Activated CD4-positive, alpha-beta T cell treated with anti-CD3 and anti-CD28 coated beads, Interleukin-10, Interleukin-2, amounts not matched to agents 100 ng/mL and 50 ng/mL, durations not matched to agents 16 hours and 8 hours (primary cell): ENCODE measurements around the gene LIN9.
"Not testable (repeated sequence)": the region's sequence is repeated elsewhere in the genome, so short reads cannot be mapped to it uniquely, and the experiment has no call there.

Experiments used
- DNase-seq: peaks from one replicate; pipeline ENCODE4 v3.0.0-alpha.2; 2020

Gene LIN9

DNA sequence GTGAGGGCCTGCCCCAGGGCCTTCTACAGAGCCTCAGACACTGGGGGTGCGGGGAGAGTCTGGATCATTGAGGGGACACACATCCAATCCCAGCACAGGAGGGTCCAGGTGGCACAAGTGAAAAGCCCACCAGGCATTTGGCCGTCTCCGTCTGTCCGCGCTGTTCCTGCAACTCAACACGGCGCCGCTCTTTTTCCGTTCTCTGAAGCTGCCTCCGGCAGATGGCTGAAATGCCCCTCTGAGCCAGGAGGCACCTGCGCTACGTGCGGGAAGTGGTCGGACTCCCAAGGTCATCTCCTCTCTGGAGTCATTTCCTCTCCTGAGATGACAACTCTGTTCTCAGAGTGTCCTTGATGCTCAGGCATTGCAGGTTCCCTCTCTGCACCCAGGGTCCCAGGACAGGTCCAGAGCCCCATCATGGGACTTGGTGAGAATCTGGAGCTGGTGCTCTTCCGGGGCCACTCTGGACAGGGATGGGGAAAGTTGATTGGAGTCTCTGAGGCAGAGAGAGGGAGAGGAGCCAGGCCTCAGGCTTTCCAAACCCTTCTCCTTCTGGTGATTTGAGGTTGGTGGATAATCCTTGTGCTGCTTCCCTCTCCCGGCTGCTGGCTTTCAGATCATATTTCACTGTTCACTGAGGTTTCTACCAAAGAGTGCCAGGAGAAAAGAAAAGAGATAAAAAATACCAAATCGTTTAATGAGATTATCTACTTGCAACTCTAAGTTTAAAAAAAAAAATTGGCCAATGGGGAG, 99.5 kb downstream of the LIN9 start:
- no peak for DNase-seq

DNA sequence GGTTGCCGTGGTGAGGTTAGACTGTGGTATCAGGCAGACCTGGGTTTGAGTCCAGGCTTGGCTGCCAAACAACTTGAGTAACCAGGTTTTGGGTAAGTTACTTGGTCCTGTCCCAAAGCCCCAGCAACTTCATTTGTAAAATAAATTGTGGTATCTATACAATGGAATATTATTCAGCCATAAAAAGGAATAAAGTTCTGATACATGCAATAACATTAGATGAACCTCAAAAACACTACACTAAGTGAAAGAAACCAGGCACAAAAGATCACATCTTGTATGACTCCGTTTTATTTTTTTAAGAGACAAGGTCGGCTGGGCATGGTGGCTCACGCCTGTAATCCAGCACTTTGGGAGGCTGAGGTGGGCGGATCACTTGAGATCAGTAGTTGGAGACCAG, 101.9 kb downstream of the LIN9 start:
- no peak for DNase-seq

DNA sequence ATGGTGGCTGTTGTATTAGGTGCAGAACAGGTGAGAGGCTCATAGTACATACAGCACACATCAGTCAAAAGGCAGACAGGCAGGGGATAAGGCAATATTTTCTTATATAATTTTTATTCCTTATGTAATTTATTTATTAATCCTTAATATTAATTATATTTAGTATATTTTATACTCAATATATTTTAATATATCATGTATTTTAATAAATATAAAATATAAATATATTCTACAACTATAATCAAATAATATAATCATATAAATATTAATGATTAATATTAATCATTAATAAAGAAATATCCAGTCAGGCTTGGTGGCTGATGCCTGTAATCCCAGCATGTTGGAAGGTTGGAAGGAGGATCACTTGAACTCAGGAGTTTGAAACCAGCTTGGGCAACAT, 104.8 kb downstream of the LIN9 start:
- no peak for DNase-seq

- DNase-seq: no peak
Measured at GRCh38 chr1:226203655-226204054, 105.3 kb downstream of the LIN9 start.

DNA sequence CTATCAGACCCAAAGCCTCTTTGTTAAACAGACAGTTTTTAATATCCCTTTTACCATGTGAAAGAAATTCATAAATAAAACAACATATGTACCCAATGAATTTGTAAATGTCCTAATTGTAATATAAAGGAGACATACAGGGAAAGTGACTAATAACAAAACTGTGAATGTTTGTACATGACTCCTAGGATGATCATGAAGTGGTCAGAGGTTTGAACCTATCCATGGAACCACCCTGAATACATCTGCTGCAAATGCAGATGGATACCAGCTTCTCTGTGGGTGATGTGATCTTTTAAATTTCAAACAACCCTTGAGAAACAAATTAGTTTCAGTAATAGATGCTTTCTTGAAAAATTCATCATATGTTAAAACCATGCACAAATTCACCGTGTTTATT, 105.7 kb downstream of the LIN9 start:
- peak; percentile 23 for DNase-seq

GRCh38 chr1:226202666-226203065, 106.3 kb downstream of the LIN9 start:
- not testable (repeated sequence) for DNase-seq

- DNase-seq: no peak
Measured at GRCh38 chr1:226202246-226202645, 106.7 kb downstream of the LIN9 start.

DNA sequence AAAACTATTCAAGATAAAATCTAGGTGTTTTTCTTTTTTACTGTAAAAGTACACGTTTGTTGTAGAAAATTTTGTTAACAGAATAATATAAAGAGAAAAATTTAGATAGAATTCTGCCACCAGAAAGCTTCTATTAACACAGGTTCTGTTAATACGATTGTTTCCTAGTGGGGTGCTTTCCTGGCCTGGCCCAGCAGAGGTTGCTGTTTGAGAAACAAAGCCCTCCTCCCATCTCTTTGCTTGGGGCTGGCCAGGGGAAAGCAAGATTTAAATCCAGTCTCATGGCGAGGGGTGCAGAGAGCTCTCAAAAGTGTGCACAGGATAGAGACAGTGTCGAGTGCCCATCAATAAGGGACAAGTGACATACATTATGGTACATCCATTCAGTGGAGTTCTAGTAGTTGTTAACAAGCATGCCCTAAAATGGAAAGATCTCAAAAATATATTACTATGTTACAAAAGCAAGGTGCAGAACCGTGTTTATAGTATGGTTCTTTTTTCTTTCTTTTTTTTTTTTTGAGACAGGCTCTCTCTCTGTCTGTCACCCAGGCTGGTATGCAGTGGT, 107.9 kb downstream of the LIN9 start:
- peak; percentile 17 for DNase-seq

- DNase-seq: no peak
Measured at GRCh38 chr1:226199971-226200370, 109.0 kb downstream of the LIN9 start.

DNA sequence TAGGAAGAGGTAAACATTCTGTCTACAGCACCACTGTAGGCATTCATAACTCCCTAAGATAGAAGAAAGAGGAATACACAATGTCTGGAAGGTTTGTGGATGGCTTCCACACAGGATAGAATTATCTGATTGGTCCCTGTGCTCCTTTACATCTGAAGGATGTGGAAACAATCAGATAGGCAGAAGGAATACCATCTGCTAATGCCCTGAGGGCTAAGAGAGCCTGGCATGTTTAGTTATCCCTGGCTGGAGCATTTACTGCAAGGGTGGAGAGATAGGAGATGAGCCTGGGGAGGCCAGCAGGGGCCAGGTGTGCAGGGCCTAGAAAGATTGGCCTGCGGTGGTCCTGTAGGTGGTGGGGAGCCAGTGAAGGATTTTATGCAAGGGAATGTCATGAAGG, 113.8 kb downstream of the LIN9 start:
- no peak for DNase-seq

DNA sequence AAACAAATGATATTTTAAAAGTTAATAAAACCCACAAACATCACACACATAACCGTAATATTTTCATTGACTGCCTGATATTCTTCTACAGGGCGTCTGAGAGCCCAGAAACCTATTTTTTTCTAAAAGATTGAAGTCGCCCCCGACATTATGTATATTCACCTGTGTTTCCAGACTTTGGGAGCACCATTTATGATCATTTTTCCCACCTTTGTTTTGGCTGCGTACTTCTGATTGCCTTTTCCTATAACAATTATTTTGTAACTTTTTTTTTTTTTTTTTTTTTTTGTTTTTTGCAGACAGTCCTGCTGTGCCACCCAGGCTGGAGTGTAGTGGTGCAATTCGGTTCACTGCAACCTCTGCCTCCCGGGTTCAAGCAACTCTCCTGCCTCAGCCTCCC, 121.6 kb downstream of the LIN9 start:
- no peak for DNase-seq

- DNase-seq: no peak
Measured at GRCh38 chr1:226187019-226187322, 122.0 kb downstream of the LIN9 start.

GRCh38 chr1:226186124-226187018, 122.6 kb downstream of the LIN9 start, which contains the start of gene ACBD3:
Gene ACBD3, minus strand, starts transcription at chr1:226186741. Its CDS starts 66 bp downstream, at chr1:226186675.
- DNase-seq: peak; percentile 91

GRCh38 chr1:226185141-226186036, 123.6 kb downstream of the LIN9 start:
- no peak for DNase-seq

- no peak for DNase-seq
Measured at GRCh38 chr1:226181996-226182714, 126.8 kb downstream of the LIN9 start.
